H1 (cell line): ENCODE results near the gene ARG2. TPM values are rescaled to one million over a fixed set of nuclear protein-coding genes. Genes with fewer than 3 reads are reported as not detected.

Source experiments
- BACH1 ChIP-seq: IDR thresholded peaks from 2 replicates; pipeline ENCODE4 v1.6.1; 2012; ENCODE audit warnings: low read length, improper control_type of control experiment
- FOSL1 ChIP-seq: IDR thresholded peaks from 2 replicates; pipeline ENCODE4 v1.6.1; 2011; ENCODE audit warnings: mild to moderate bottlenecking, low read depth, low read length, moderate library complexity; ENCODE audit not compliant: insufficient read depth
- GTF2F1 ChIP-seq: IDR thresholded peaks from 2 replicates; pipeline ENCODE4 v1.6.1; 2012; ENCODE audit warnings: low read depth, low read length, improper control_type of control experiment, borderline replicate concordance
- NANOG ChIP-seq: IDR thresholded peaks from 2 replicates; pipeline ENCODE4 v1.6.1; 2011; ENCODE audit warnings: low read length, low read depth, mild to moderate bottlenecking, inconsistent platforms; ENCODE audit not compliant: insufficient read depth, poor library complexity, severe bottlenecking
- SAP30 ChIP-seq: fragments of 300-600 bp; sonication (generic); IDR thresholded peaks from 2 replicates; pipeline ENCODE4 v1.7.1; 2012; ENCODE audit warnings: low read length, moderate library complexity, mild to moderate bottlenecking, inconsistent platforms; ENCODE audit not compliant: insufficient read depth, insufficient replicate concordance
- SIN3A ChIP-seq, 2 experiments: IDR thresholded peaks in 1 of 2; conservative IDR thresholded peaks in 1 of 2; 2 replicates each; pipeline ENCODE4 v1.6.1; 2011 to 2012; ENCODE audit warnings: low read length in 2 of 2, improper control_type of control experiment in 1 of 2, low read depth in 1 of 2, mild to moderate bottlenecking in 1 of 2
- polyA plus RNA-seq, 7 experiments: library from polyadenylated mRNA; depleted of rRNA in 3 of 7; stranded (reverse) in 5 of 7; unstranded in 2 of 7; fragments of >200 nt in 5 of 7; fragments of 200-250 nt in 2 of 7; gene quantifications; 1 replicate in 5 of 7; 2 replicates in 1 of 7; 4 replicates in 1 of 7; pipeline versions ENCODE4 v1.2.1 to v1.2.3, GENCODE V29; 2011 to 2013; ENCODE audit warnings: missing spikeins in 2 of 7, mixed read lengths in 2 of 7
- total RNA-seq: library from RNA; stranded (reverse); fragmentation: NEBNext Ultra II Directional; extraction: Animal tissue kit (Norgen Biotek cat#: 25700); gene quantifications from 2 replicates; pipeline ENCODE4 v1.2.1, GENCODE V29; 2021
- TF ChIP-seq, protein P1 (sequence below): fragments of 300-600 bp; sonication (generic); IDR thresholded peaks from 2 replicates; pipeline ENCODE4 v1.7.1; 2012; ENCODE audit warnings: low read length, moderate library complexity, mild to moderate bottlenecking, inconsistent platforms; ENCODE audit not compliant: insufficient replicate concordance
- TF ChIP-seq, protein P2 (sequence below), 3 experiments: IDR thresholded peaks; 1 replicate in 2 of 3; 2 replicates in 1 of 3; pipeline versions ENCODE4 v1.5.1 to v1.6.1; 2011; ENCODE audit warnings: low read length in 3 of 3, mild to moderate bottlenecking in 3 of 3, inconsistent platforms in 2 of 3, low read depth in 1 of 3, moderate library complexity in 1 of 3; ENCODE audit not compliant: insufficient read depth in 1 of 3; ENCODE audit errors: control extremely low read depth in 1 of 3

Gene ARG2
- total and polyA plus RNA-seq, 2 of the 8 experiments (the other 6 are each of a cell fraction or from before 2014, with no cell fraction given) = 49.9 to 59.1 TPM

DNA sequence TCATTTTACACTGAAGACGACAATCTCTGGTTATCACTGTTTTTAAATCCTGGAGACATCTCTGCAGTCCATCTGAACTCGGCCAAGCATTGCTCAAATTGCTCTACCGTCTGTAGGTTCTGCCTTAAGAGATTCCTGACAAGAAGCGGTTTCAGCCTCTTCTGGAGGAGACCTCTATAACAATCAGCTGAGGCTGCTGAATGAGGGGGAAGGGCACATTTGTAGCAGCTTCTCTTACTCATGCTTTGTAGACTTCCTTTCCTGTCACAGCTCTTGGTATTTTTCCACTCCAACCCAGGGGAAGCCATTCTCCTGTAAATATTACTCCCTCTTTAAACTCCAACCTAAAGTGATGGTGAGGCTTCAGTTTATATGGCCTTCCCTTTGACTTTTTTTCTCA, 3.0 kb downstream of the ARG2 start (continued):
- TF ChIP-seq, protein P1, sequence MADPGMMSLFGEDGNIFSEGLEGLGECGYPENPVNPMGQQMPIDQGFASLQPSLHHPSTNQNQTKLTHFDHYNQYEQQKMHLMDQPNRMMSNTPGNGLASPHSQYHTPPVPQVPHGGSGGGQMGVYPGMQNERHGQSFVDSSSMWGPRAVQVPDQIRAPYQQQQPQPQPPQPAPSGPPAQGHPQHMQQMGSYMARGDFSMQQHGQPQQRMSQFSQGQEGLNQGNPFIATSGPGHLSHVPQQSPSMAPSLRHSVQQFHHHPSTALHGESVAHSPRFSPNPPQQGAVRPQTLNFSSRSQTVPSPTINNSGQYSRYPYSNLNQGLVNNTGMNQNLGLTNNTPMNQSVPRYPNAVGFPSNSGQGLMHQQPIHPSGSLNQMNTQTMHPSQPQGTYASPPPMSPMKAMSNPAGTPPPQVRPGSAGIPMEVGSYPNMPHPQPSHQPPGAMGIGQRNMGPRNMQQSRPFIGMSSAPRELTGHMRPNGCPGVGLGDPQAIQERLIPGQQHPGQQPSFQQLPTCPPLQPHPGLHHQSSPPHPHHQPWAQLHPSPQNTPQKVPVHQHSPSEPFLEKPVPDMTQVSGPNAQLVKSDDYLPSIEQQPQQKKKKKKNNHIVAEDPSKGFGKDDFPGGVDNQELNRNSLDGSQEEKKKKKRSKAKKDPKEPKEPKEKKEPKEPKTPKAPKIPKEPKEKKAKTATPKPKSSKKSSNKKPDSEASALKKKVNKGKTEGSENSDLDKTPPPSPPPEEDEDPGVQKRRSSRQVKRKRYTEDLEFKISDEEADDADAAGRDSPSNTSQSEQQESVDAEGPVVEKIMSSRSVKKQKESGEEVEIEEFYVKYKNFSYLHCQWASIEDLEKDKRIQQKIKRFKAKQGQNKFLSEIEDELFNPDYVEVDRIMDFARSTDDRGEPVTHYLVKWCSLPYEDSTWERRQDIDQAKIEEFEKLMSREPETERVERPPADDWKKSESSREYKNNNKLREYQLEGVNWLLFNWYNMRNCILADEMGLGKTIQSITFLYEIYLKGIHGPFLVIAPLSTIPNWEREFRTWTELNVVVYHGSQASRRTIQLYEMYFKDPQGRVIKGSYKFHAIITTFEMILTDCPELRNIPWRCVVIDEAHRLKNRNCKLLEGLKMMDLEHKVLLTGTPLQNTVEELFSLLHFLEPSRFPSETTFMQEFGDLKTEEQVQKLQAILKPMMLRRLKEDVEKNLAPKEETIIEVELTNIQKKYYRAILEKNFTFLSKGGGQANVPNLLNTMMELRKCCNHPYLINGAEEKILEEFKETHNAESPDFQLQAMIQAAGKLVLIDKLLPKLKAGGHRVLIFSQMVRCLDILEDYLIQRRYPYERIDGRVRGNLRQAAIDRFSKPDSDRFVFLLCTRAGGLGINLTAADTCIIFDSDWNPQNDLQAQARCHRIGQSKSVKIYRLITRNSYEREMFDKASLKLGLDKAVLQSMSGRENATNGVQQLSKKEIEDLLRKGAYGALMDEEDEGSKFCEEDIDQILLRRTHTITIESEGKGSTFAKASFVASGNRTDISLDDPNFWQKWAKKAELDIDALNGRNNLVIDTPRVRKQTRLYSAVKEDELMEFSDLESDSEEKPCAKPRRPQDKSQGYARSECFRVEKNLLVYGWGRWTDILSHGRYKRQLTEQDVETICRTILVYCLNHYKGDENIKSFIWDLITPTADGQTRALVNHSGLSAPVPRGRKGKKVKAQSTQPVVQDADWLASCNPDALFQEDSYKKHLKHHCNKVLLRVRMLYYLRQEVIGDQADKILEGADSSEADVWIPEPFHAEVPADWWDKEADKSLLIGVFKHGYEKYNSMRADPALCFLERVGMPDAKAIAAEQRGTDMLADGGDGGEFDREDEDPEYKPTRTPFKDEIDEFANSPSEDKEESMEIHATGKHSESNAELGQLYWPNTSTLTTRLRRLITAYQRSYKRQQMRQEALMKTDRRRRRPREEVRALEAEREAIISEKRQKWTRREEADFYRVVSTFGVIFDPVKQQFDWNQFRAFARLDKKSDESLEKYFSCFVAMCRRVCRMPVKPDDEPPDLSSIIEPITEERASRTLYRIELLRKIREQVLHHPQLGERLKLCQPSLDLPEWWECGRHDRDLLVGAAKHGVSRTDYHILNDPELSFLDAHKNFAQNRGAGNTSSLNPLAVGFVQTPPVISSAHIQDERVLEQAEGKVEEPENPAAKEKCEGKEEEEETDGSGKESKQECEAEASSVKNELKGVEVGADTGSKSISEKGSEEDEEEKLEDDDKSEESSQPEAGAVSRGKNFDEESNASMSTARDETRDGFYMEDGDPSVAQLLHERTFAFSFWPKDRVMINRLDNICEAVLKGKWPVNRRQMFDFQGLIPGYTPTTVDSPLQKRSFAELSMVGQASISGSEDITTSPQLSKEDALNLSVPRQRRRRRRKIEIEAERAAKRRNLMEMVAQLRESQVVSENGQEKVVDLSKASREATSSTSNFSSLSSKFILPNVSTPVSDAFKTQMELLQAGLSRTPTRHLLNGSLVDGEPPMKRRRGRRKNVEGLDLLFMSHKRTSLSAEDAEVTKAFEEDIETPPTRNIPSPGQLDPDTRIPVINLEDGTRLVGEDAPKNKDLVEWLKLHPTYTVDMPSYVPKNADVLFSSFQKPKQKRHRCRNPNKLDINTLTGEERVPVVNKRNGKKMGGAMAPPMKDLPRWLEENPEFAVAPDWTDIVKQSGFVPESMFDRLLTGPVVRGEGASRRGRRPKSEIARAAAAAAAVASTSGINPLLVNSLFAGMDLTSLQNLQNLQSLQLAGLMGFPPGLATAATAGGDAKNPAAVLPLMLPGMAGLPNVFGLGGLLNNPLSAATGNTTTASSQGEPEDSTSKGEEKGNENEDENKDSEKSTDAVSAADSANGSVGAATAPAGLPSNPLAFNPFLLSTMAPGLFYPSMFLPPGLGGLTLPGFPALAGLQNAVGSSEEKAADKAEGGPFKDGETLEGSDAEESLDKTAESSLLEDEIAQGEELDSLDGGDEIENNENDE = no peak
- TF ChIP-seq BACH1 = no peak
- no peak for TF ChIP-seq NANOG
- TF ChIP-seq SIN3A (conservative IDR thresholded peaks at IDR 0.05 in 1 of 2, IDR thresholded peaks at IDR 0.05 in 1 of 2; ENCODE audit: low read depth in 1 of 2, low read length in 2 of 2) = peak; percentile 63 to 92; a peak in 2 of 4 replicates
- TF ChIP-seq GTF2F1 = no peak
- TF ChIP-seq, protein P2, sequence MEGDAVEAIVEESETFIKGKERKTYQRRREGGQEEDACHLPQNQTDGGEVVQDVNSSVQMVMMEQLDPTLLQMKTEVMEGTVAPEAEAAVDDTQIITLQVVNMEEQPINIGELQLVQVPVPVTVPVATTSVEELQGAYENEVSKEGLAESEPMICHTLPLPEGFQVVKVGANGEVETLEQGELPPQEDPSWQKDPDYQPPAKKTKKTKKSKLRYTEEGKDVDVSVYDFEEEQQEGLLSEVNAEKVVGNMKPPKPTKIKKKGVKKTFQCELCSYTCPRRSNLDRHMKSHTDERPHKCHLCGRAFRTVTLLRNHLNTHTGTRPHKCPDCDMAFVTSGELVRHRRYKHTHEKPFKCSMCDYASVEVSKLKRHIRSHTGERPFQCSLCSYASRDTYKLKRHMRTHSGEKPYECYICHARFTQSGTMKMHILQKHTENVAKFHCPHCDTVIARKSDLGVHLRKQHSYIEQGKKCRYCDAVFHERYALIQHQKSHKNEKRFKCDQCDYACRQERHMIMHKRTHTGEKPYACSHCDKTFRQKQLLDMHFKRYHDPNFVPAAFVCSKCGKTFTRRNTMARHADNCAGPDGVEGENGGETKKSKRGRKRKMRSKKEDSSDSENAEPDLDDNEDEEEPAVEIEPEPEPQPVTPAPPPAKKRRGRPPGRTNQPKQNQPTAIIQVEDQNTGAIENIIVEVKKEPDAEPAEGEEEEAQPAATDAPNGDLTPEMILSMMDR (IDR thresholded peaks at IDR 0.05; ENCODE audit: control extremely low read depth in 1 of 3, insufficient read depth in 1 of 3, low read depth in 1 of 3, low read length in 3 of 3) = no peak
- TF ChIP-seq FOSL1 = no peak
- TF ChIP-seq SAP30 = no peak
